Measurements from ENCODE around the gene CD79B.
"Not testable (repeated sequence)": the region's sequence is repeated elsewhere in the genome, so short reads cannot be mapped to it uniquely, and the experiment has no call there.

The CD79B gene

DNA sequence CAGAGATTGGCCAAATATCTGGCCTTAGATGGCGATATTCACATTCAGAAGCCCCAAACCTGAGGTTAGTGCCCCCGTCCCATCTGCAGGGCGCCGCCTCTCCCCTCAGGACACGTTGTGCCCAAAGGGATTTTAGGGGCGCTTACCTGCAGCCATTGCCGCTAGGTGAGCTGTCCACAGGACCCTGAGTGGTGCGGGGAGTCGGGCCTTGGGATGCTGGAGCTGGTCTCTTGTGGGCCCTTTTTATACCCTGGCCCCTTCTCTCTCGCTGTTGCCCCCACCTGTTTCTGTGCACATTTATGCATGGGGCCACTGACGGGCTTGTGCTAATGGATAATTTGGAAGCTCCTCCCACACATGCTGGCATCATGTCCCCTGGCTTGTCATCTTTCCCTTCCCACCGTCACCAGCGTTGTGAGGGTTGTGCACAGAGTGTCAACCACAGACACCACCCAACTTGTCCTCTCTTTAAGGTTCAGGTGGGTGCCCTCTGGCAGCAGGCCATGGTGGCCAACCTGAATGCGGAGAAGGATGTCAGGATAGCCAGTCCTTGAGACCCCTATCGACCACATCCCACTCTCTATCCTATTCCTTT is 21.0 kb downstream of the CD79B start, which contains the start of gene CSHL1:
CSHL1 (minus strand) TSS at position 218 of the 595 bp plus-strand sequence; CDS start at position 156, 62 bp downstream.
- TF ChIP-seq, protein P1, sequence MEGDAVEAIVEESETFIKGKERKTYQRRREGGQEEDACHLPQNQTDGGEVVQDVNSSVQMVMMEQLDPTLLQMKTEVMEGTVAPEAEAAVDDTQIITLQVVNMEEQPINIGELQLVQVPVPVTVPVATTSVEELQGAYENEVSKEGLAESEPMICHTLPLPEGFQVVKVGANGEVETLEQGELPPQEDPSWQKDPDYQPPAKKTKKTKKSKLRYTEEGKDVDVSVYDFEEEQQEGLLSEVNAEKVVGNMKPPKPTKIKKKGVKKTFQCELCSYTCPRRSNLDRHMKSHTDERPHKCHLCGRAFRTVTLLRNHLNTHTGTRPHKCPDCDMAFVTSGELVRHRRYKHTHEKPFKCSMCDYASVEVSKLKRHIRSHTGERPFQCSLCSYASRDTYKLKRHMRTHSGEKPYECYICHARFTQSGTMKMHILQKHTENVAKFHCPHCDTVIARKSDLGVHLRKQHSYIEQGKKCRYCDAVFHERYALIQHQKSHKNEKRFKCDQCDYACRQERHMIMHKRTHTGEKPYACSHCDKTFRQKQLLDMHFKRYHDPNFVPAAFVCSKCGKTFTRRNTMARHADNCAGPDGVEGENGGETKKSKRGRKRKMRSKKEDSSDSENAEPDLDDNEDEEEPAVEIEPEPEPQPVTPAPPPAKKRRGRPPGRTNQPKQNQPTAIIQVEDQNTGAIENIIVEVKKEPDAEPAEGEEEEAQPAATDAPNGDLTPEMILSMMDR (conservative IDR thresholded peaks at IDR 0.05), result no peak
- H3K27ac ChIP-seq, result no peak within 1 kb of the TSS

DNA sequence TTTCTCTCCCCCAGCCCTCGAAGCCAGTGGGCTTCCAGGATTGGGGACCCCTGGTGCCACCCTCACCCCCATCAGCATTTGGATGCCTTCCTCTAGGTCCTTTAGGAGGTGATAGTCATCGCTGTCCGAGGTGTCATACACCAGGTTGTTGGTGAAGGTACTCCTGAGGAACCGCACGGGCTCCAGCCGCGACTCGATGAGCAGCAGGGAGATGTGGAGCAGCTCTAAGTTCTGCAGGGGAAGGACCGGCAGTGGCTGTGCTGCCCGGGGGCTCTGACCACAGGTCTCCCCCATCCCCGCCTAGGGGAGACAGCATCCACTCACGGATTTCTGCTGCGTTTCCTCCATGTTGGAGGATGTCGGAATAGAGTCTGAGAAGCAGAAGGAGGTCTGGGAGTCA is 22.0 kb downstream of the CD79B start:
- TF ChIP-seq, protein P1 (conservative IDR thresholded peaks at IDR 0.05), result no peak
- no peak overlapping the region for H3K27ac ChIP-seq

DNA sequence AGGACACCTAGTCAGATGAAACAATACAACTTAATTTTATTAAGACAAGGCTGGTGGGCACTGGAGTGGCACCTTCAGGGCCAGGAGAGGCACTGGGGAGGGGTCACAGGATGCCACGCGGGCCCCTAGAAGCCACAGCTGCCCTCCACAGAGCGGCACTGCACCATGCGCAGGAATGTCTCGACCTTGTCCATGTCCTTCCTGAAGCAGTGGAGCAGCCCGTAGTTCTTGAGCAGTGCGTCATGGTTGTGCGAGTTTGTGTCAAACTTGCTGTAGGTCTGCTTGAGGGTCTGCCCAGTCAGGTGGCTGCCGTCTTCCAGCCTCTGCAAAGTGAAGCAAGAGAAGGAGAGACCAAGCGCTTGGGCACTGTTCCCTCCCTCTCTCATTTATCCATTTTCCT is 22.5 kb downstream of the CD79B start:
- H3K27ac ChIP-seq, result not testable (repeated sequence)

DNA sequence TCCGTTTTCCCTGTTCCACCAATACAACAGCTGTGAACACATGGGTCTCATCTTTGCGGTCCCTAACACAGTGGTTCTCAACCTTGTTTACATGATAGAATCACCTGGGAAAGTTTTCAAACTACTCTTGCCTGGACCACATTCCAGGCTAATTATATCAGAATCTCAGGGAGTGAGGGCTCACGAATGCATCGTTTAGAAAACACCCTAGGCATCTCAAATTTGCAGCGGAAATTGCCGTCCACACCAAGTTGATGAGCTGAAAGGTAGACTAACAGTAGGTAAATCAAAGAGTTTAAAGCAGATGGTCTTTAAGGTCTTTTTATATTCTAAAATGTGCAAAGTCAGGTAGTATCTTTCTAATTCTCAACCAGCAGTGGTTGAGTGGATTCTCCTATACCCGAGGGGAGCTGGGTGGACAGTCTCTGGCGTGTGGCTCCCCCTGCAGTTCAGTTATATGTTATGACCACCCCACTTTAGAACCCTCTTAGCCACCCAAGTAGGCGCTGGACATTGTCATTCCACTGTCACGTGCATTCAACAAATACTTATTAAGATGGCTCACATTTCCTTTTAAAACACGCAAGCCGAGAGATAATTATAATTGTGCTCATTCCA is 24.9 kb downstream of the CD79B start:
- H3K27ac ChIP-seq, result not testable (repeated sequence)

DNA sequence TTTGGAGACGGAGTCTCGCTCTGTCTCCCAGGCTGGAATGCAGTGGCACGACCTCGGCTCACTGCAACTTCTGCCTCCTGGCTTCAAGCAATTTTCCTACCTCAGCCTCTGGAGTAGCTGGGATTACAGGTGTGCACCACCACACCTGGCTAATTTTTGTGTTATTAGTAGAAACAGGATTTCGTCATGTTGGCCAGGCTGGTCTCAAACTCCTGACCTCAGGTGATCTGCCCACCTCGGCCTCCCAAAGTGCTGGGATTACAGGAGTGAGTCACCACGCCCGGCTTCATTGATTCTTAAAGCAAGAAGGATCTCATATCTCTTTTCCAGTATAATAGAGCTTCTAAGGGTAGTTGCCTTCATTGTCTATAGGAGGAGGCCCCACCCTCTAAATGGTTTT is 27.3 kb downstream of the CD79B start:
- not testable (repeated sequence) for H3K27ac ChIP-seq

DNA sequence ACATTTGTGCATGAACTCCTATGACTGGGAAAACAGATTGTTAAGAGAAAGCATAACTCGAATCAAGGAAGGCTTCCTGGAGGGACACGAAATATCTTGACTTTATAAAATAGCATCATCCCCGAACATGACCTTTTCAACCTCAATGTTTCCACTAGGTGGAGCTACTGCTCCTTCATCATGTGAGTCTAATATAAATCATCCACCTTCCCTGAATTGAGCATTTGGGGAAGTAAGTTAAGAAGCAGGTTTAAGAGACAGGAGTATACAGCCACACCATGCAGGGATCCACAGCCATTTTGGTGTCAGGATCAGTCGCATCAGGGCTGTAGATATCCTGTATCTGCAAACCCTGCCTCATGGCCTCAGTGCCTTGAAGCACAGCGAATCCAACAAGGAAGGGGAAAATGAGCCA is 28.3 kb downstream of the CD79B start:
- TF ChIP-seq, protein P1 (conservative IDR thresholded peaks at IDR 0.05), result peak; percentile 71
- H3K27ac ChIP-seq, result not testable (repeated sequence)

DNA sequence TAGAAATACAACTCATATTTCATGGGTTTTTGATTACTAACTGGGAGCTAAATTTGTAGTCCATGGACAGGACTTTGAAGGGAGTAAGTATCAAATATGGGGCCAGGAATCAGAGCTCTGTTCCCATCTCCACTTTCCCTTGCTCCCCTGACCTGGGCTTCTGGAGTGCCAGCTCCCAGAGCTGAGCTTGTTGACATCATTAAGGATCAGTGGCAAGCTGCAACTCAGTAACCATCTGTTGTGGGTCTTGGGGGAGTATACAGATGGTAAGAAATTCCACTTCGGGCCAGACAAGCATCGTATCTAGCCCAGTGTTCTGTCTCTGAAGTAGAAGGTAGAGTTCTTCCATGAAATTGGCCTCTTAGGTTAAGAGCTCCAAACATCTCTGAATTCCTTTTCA is 30.2 kb downstream of the CD79B start:
- H3K27ac ChIP-seq, result not testable (repeated sequence)

DNA sequence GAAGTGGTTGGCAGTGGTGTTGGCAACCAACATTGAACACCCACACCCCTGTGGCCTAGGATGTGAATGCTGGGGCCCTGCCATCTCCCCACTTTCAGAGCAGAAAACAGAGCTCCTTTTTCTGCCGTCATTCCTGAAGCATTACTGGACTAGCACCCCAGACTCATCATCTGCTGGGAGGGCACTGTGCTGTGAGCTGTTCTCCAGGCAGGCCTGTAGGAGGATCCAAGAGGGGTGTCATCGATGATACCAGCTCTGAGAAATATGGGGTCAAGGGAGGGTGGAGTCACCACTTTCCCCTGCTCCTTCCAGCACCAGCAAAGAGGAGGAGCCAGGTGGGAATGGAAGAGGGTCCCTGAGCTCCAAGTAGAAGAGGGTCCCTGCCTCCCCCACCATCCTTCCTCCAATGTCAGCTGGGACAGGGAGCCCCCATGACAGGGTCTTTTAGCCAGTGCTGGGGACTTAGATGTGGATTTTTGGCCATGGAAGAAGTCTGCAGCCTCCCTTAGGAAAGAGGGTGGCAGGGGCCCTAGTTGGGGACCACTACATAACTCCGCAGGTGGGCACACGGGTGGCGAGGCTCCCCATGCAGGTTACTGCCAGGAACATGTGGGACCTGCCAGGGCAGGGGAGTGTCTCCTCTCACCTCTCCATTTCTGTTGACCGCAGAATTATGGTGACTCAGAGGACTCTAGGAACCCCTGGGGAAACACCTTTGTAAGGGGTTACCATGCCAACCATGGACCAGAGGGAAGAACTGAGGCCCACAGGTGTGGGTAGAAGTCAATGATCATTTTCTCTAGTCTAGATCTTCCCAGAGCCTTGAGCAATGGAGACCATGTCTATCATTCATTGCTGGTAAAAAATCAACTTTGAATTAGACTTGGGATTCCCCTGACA is 33.0 kb downstream of the CD79B start:
- not testable (repeated sequence) for H3K27ac ChIP-seq

DNA sequence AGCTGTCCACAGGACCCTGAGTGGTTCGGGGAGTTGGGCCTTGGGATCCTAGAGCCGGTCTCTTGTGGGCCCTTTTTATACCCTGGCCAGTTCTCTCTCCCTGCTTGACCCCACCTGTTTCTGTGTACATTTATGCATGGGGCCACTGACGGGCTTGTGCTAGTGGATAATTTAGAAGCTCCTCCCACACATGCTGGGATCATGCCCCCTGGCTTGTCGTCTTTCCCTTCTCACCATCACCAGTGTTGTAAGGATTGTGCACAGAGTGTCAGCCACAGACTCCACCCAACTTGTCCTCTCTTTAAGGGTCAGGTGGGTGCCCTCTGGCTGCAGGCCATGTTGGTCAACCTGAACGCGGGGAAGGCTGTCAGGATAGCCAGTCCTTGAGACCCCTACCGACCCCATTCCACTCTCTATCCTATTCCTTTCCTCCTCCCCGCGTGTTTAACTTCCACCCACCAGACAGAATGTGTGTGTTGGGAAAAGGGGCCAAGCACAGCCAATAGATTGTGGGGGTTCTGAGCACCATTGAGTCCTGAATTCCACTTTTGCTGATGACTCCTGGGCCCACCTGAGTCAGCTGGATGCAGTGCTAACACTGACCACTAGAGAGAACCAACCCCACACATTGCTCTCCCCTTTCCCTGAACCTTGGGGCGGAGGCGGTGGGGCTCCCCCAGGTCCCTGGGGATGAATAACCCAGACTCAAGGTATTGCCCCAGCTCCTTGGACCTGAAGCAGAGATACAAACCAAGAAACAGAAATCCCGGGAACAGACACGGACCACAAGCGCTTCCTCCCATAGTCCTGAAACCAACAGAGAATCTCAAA is 35.4 kb downstream of the CD79B start, which contains the start of gene CSH1:
CSH1 (minus strand) TSS at position 51 of the 831 bp plus-strand sequence. CDS start 63 bp downstream, outside the sequence.
- H3K27ac ChIP-seq, result not testable (repeated sequence)

DNA sequence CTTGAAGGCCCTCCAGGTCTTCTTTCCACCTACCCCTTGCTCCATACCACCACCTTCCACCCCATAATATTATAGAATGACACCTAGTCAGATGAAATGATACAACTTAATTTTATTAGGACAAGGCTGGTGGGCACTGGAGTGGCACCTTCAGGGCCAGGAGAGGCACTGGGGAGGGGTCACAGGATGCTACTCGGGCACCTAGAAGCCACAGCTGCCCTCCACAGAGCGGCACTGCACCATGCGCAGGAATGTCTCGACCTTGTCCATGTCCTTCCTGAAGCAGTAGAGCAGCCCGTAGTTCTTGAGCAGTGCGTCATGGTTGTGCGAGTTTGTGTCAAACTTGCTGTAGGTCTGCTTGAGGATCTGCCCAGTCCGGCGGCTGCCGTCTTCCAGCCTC is 37.3 kb downstream of the CD79B start:
- H3K27ac ChIP-seq, result not testable (repeated sequence)

DNA sequence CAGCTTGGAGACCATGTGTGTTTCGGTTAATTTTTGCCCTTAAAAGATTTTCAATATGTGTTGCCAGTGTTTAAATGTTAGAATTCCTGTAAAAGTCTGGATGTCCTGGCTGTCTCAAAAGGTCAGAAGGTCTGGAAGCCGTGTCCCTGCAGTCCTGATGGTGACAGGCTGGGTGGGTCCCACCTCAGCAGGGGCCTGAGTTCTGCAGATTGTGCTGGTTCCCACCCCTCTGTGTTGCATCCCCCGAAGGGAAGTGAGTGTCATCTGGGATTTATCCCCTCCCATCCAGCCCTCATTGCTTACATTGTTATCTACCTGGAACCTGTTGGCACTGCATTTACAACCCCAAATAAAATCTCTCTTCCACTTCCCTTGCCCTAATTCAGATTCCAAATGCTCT is 38.1 kb downstream of the CD79B start:
- H3K27ac ChIP-seq, result not testable (repeated sequence)

DNA sequence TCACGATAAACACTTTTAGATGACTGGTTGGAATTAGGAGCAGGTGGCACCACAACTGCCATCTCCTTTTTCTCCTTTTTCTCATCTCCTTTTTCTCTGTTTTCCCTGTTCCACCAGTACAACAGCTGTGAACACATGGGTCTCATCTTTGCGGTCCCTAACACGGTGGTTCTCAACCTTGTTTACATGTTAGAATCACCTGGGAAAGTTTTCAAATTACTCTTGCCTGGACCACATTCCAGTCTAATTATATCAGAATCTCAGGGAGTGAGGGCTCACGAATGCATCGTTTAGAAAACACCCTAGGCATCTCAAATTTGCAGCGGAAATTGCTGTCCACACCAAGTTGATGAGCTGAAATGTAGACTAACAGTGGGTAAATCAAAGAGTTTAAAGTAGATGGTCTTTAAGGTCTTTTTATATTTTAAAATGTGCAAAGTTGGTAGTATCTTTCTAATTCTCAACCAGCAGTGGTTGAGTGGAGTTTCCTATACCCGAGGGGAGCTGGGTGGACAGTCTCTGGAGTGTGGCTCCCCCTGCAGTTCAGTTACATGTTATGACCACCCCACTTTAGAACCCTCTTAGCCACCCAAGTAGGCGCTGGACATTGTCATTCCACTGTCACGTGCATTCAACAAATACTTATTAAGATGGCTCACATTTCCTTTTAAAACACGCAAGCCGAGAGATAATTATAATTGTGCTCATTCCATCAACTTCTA is 39.7 kb downstream of the CD79B start:
- not testable (repeated sequence) for H3K27ac ChIP-seq

All from VCaP (cell line).